Neural progenitor cell (in vitro differentiated cells): ENCODE measurements around the gene DSCAML1.

Source experiments
- EZH2 ChIP-seq: fragments of 200-600 bp; sonication (generic); IDR thresholded peaks from 2 replicates; pipeline ENCODE4 v1.6.1; 2017; ENCODE audit warnings: antibody characterized with exemption, mild to moderate bottlenecking, moderate library complexity
- EZH2phosphoT487 ChIP-seq: fragments of 200-600 bp; sonication (generic); IDR thresholded peaks from 2 replicates; pipeline ENCODE4 v1.6.1; 2017; ENCODE audit warnings: antibody characterized with exemption
- TF ChIP-seq, protein P1 (sequence below): fragments of 200-600 bp; sonication (generic); IDR thresholded peaks from 2 replicates; pipeline ENCODE4 v1.5.1; 2017; ENCODE audit warnings: antibody characterized with exemption, mild to moderate bottlenecking

DNA sequence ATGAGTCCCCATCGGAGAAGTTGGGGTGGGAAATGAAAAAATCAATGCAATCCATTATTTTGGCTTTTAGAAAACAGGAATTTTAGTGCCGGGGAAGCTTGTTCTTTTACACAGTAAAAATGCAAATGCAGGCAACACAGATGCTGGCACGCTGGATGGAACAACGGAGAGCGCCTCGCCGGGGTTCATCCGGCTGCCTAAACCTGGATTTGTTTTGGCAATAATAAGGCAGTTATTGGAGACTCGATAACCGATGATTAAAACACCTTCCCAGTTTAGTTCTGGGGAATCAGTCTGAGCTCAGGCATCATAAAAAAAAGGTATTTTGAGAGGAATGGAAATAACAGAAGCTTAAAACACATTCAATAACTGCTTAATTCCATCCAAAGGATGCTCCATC lies 2.9 kb downstream of the DSCAML1 start:
- TF ChIP-seq, protein P1, sequence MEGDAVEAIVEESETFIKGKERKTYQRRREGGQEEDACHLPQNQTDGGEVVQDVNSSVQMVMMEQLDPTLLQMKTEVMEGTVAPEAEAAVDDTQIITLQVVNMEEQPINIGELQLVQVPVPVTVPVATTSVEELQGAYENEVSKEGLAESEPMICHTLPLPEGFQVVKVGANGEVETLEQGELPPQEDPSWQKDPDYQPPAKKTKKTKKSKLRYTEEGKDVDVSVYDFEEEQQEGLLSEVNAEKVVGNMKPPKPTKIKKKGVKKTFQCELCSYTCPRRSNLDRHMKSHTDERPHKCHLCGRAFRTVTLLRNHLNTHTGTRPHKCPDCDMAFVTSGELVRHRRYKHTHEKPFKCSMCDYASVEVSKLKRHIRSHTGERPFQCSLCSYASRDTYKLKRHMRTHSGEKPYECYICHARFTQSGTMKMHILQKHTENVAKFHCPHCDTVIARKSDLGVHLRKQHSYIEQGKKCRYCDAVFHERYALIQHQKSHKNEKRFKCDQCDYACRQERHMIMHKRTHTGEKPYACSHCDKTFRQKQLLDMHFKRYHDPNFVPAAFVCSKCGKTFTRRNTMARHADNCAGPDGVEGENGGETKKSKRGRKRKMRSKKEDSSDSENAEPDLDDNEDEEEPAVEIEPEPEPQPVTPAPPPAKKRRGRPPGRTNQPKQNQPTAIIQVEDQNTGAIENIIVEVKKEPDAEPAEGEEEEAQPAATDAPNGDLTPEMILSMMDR: no peak
- TF ChIP-seq EZH2: no peak
- no peak for TF ChIP-seq EZH2phosphoT487
